BLaER1 treated with 17β-estradiol and CSF1 and Interleukin-3, amounts not matched to agents 10 nM and 100 nM (cell line): ENCODE measurements around the gene GDE1.

ENCODE experiments used
- H3K27ac ChIP-seq, 11 experiments: shearing (Covaris generic); formaldehyde crosslinking; 2 replicates each; pipeline ENCODE4 v1.8.1; 2022
- H3K27me3 ChIP-seq, 11 experiments: shearing (Covaris generic); formaldehyde crosslinking; 2 replicates each; pipeline ENCODE4 v1.8.1; 2022
- H3K36me3 ChIP-seq, 11 experiments: shearing (Covaris generic); formaldehyde crosslinking; 2 replicates each; pipeline ENCODE4 v1.8.1; 2022
- H3K4me1 ChIP-seq, 10 experiments: shearing (Covaris generic); formaldehyde crosslinking; 2 replicates each; pipeline ENCODE4 v1.8.1; 2022
- H3K4me2 ChIP-seq, 11 experiments: shearing (Covaris generic); formaldehyde crosslinking; 2 replicates each; pipeline ENCODE4 v1.8.1; 2022
- H3K4me3 ChIP-seq, 10 experiments: shearing (Covaris generic); formaldehyde crosslinking; 2 replicates each; pipeline ENCODE4 v1.8.1; 2022
- H3K9ac ChIP-seq, 11 experiments: shearing (Covaris generic); formaldehyde crosslinking; 2 replicates each; pipeline ENCODE4 v1.8.1; 2022
- H3K9me3 ChIP-seq, 11 experiments: shearing (Covaris generic); formaldehyde crosslinking; replicated peaks in 1 of 11; 2 replicates each; pipeline ENCODE4 v1.8.1; 2022
- H4K20me1 ChIP-seq, 11 experiments: shearing (Covaris generic); formaldehyde crosslinking; 2 replicates each; pipeline ENCODE4 v1.8.1; 2022
- Cebpa-rat ChIP-seq, 11 experiments: shearing (Covaris generic); IDR thresholded peaks; 2 replicates each; pipeline ENCODE4 v1.8.1; 2022

The GDE1 gene

GRCh38 chr16:19486750-19487325, 35.1 kb downstream of the GDE1 start:
- Histone ChIP-seq H3K4me3 (no peak overlapping the region), H3K4me2 (peak overlapping the region in 7 of 11 experiments; percentile 13 to 73 (median 63); a peak in 7 of 22 replicates), H4K20me1 (no peaks in the 10 kb centered on the region), H3K9ac (no peak overlapping the region), H3K27me3 (no peaks in the 10 kb centered on the region), H3K27ac (no peak overlapping the region), H3K9me3 (no peaks in the 10 kb centered on the region), H3K36me3 (no peaks in the 10 kb centered on the region), H3K4me1 (peaks cover 14 to 24% (median 19%) of the 10 kb centered on the region in 10 experiments)
- no peak for TF ChIP-seq Cebpa-rat (IDR thresholded peaks at IDR 0.05)

GRCh38 chr16:19486051-19486450, 35.8 kb downstream of the GDE1 start:
- H3K9me3 ChIP-seq = no peaks in the 10 kb centered on the region; a peak in 1 of 22 replicates
- H4K20me1 ChIP-seq = no peaks in the 10 kb centered on the region
- H3K27me3 ChIP-seq = no peaks in the 10 kb centered on the region
- H3K4me1 ChIP-seq = peaks cover 14 to 24% (median 19%) of the 10 kb centered on the region in 10 experiments
- H3K4me3 ChIP-seq = no peak overlapping the region
- H3K4me2 ChIP-seq = no peak overlapping the region
- H3K9ac ChIP-seq = no peak overlapping the region
- no peak for TF ChIP-seq Cebpa-rat (IDR thresholded peaks at IDR 0.05)
- H3K36me3 ChIP-seq = no peaks in the 10 kb centered on the region
- no peak overlapping the region for H3K27ac ChIP-seq

DNA sequence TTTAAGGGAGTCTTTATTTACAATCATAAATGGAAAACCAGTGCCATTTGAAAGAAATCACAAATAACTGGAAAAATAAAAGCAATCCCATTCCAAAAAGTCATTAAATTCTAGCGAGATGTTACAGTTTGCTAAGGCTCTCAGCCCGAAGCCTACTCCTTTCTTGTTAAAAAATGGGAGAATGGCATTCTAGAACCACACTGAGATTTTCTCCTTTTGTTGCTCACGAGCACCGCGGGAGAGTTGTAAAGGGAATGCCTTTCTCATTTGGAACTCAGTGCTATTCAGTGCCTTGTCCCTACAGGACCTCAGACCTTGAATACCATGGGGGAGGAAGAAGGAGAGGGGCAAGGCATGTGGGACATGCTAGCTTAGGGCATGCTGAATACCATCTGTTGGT, 36.3 kb downstream of the GDE1 start:
- no peak for TF ChIP-seq Cebpa-rat (IDR thresholded peaks at IDR 0.05)

GRCh38 chr16:19484096-19484495, 37.8 kb downstream of the GDE1 start:
- no peak for TF ChIP-seq Cebpa-rat (IDR thresholded peaks at IDR 0.05)
- Histone ChIP-seq H3K4me2 (no peak overlapping the region), H3K36me3 (no peaks in the 10 kb centered on the region), H4K20me1 (no peaks in the 10 kb centered on the region), H3K9me3 (no peaks in the 10 kb centered on the region; a peak in 1 of 22 replicates), H3K27me3 (no peaks in the 10 kb centered on the region), H3K4me3 (no peak overlapping the region), H3K9ac (no peak overlapping the region), H3K4me1 (peaks cover 14 to 22% (median 19%) of the 10 kb centered on the region in 10 experiments), H3K27ac (no peak overlapping the region)

More for the DNA sequence above, 36.3 kb downstream of the GDE1 start:
- no peak overlapping the region for H3K4me3 ChIP-seq
- H3K4me1 ChIP-seq = peaks cover 14 to 24% (median 19%) of the 10 kb centered on the region in 10 experiments
- no peak overlapping the region for H3K9ac ChIP-seq
- no peaks in the 10 kb centered on the region for H3K27me3 ChIP-seq
- H3K9me3 ChIP-seq = no peaks in the 10 kb centered on the region; a peak in 1 of 22 replicates
- H4K20me1 ChIP-seq = no peaks in the 10 kb centered on the region
- H3K4me2 ChIP-seq = no peak overlapping the region
- H3K36me3 ChIP-seq = no peaks in the 10 kb centered on the region
- H3K27ac ChIP-seq = no peak overlapping the region

DNA sequence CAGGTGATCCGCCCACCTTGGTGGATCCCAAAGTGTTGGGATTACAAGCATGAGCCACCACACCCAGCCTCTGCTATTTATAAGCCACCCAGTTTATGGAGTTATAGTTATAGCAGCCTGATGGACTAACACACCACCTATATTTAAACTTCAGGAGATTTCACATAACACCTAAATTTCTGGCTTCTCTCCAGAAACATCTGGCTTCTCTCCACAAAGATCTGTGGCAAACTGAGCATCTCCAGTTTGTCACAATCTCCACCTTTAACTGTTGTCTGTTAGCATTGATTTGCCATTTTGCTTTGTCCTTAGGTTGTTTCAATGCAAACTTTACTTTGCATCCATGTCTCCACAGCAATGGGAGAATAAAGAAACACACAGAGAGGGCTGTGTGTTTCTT, 39.6 kb downstream of the GDE1 start:
- peaks cover 0 to 4% (median under 1%) of the 10 kb centered on the region in 10 experiments; a peak in 6 of 20 replicates for H3K4me1 ChIP-seq
- H4K20me1 ChIP-seq = no peaks in the 10 kb centered on the region
- no peaks in the 10 kb centered on the region for H3K36me3 ChIP-seq
- no peaks in the 10 kb centered on the region; a peak in 1 of 22 replicates for H3K9me3 ChIP-seq
- no peaks in the 10 kb centered on the region for H3K27me3 ChIP-seq
- no peak overlapping the region for H3K4me3 ChIP-seq
- H3K9ac ChIP-seq = no peak overlapping the region
- TF ChIP-seq Cebpa-rat (IDR thresholded peaks at IDR 0.05) = no peak
- H3K4me2 ChIP-seq = no peak overlapping the region
- H3K27ac ChIP-seq = no peak overlapping the region

DNA sequence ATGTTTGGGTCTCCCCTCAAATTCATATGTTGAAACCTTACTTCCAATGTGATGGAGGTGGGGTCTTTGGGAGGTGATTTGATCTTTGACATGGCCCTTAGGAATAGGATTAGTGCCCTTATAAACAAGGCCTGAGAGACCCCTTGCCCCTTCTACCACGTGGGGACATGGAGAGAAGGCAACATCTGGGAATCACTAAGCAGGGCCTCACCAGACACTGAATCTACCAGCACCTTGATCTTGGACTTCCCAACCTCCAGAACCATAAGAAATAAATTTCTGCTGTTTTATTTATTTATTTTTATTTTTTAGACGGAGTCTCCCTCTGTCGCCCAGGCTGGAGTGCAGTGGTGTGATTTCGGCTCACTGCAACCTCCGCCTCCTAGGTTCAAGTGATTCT, 40.1 kb downstream of the GDE1 start:
- H3K4me2 ChIP-seq = no peak overlapping the region
- no peak overlapping the region for H3K4me3 ChIP-seq
- TF ChIP-seq Cebpa-rat (IDR thresholded peaks at IDR 0.05) = no peak
- no peaks in the 10 kb centered on the region; a peak in 1 of 22 replicates for H3K9me3 ChIP-seq
- H3K27ac ChIP-seq = no peak overlapping the region
- H3K27me3 ChIP-seq = no peaks in the 10 kb centered on the region
- H3K9ac ChIP-seq = no peak overlapping the region
- H3K4me1 ChIP-seq = no peaks in the 10 kb centered on the region
- H4K20me1 ChIP-seq = no peaks in the 10 kb centered on the region
- no peaks in the 10 kb centered on the region for H3K36me3 ChIP-seq

DNA sequence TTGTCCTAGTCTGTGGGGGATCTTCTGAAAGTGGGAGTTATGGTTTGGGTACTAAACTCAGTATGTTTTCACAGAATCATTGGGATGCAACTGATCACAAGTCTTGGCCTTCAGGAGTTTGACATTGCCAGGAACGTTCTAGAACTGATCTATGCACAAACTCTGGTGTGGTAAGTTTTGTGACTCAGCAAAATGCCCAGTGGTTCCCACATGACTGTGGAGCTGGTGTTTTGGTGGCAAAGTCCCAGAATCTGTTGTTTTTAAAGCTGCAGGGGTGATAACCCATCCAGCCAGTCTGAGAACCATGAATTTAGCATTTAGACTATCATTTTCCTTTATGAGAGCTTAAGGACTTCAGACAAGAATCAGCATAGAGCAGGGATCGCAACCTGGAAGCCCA, 40.6 kb downstream of the GDE1 start:
- Histone ChIP-seq H3K36me3 (no peaks in the 10 kb centered on the region), H3K9ac (no peak overlapping the region), H3K4me3 (no peak overlapping the region), H3K27me3 (no peaks in the 10 kb centered on the region), H3K27ac (no peak overlapping the region), H4K20me1 (no peaks in the 10 kb centered on the region), H3K4me1 (no peaks in the 10 kb centered on the region), H3K4me2 (no peak overlapping the region), H3K9me3 (no peaks in the 10 kb centered on the region; a peak in 1 of 22 replicates)
- no peak for TF ChIP-seq Cebpa-rat (IDR thresholded peaks at IDR 0.05)

GRCh38 chr16:19479302-19479721, 42.6 kb downstream of the GDE1 start:
- Histone ChIP-seq H3K27me3 (no peaks in the 10 kb centered on the region), H3K4me3 (no peak overlapping the region), H3K4me2 (no peak overlapping the region), H3K27ac (no peak overlapping the region), H3K9ac (no peak overlapping the region), H3K4me1 (no peaks in the 10 kb centered on the region), H3K9me3 (no peaks in the 10 kb centered on the region; a peak in 1 of 22 replicates), H3K36me3 (no peaks in the 10 kb centered on the region), H4K20me1 (no peaks in the 10 kb centered on the region)
- no peak for TF ChIP-seq Cebpa-rat (IDR thresholded peaks at IDR 0.05)

- Histone ChIP-seq H3K9ac (no peak overlapping the region), H3K4me2 (no peak overlapping the region), H3K27ac (no peak overlapping the region), H3K36me3 (no peaks in the 10 kb centered on the region), H3K27me3 (no peaks in the 10 kb centered on the region), H3K9me3 (no peaks in the 10 kb centered on the region; a peak in 1 of 22 replicates), H3K4me3 (no peak overlapping the region), H3K4me1 (no peaks in the 10 kb centered on the region), H4K20me1 (no peaks in the 10 kb centered on the region)
- no peak for TF ChIP-seq Cebpa-rat (IDR thresholded peaks at IDR 0.05)
Observed at GRCh38 chr16:19478505-19478904, 43.4 kb downstream of the GDE1 start.

- Histone ChIP-seq H3K9ac (no peak overlapping the region), H3K27me3 (no peaks in the 10 kb centered on the region), H3K9me3 (no peaks in the 10 kb centered on the region), H3K36me3 (no peaks in the 10 kb centered on the region), H3K4me3 (no peak overlapping the region), H3K4me2 (no peak overlapping the region), H4K20me1 (no peaks in the 10 kb centered on the region), H3K27ac (no peak overlapping the region), H3K4me1 (no peaks in the 10 kb centered on the region)
- TF ChIP-seq Cebpa-rat (IDR thresholded peaks at IDR 0.05) = no peak
Observed at GRCh38 chr16:19474617-19475016, 47.3 kb downstream of the GDE1 start.
